NCI-H748 (cell line): ENCODE results near the gene GYS1.
A peak's percentile ranks its signal among the peaks of the same experiment; 100 is the strongest.
"Not testable (repeated sequence)": the region's sequence is repeated elsewhere in the genome, so short reads cannot be mapped to it uniquely, and the experiment has no call there.

ENCODE experiments used
- DNase-seq: peaks from one replicate; lab custom pipeline; 2025; ENCODE audit not compliant: unreplicated experiment; lab: John Stamatoyannopoulos, UW

GYS1 gene

GRCh38 chr19:48946463-48947257 is 46.4 kb downstream of the GYS1 start:
- no peak for DNase-seq

- no peak for DNase-seq
Measured at GRCh38 chr19:48945817-48946216, 47.3 kb downstream of the GYS1 start.

- no peak for DNase-seq
Measured at GRCh38 chr19:48945415-48945814, 47.7 kb downstream of the GYS1 start.

GRCh38 chr19:48943081-48943480 is 50.0 kb downstream of the GYS1 start:
- DNase-seq: no peak

GRCh38 chr19:48940902-48941301 is 52.2 kb downstream of the GYS1 start:
- no peak for DNase-seq

- no peak for DNase-seq
Measured at GRCh38 chr19:48938256-48938655, 54.9 kb downstream of the GYS1 start.

- DNase-seq: no peak
Measured at GRCh38 chr19:48935864-48936263, 57.2 kb downstream of the GYS1 start.

GRCh38 chr19:48934837-48935236 is 58.3 kb downstream of the GYS1 start:
- no peak for DNase-seq

GRCh38 chr19:48933382-48933932 is 59.7 kb downstream of the GYS1 start, which contains the start of gene DHDH:
Gene DHDH (plus strand): TSS chr19:48933699. CDS start chr19:48933722, 23 bp downstream.
- peak; percentile 99 for DNase-seq

- DNase-seq: no peak
Measured at GRCh38 chr19:48928164-48929025, 64.7 kb downstream of the GYS1 start.

GRCh38 chr19:48927692-48928091 is 65.4 kb downstream of the GYS1 start:
- not testable (repeated sequence) for DNase-seq

- no peak for DNase-seq
Measured at GRCh38 chr19:48926909-48927308, 66.2 kb downstream of the GYS1 start.

GRCh38 chr19:48925890-48926289 is 67.2 kb downstream of the GYS1 start:
- not testable (repeated sequence) for DNase-seq

GRCh38 chr19:48925240-48925843 is 67.8 kb downstream of the GYS1 start:
- DNase-seq: no peak

GRCh38 chr19:48922548-48923490 is 70.3 kb downstream of the GYS1 start:
- DNase-seq: no peak

GRCh38 chr19:48921721-48922500 is 71.2 kb downstream of the GYS1 start:
- no peak for DNase-seq

GRCh38 chr19:48920949-48921348 is 72.2 kb downstream of the GYS1 start:
- no peak for DNase-seq

GRCh38 chr19:48919271-48919670 is 73.8 kb downstream of the GYS1 start:
- DNase-seq: not testable (repeated sequence)

GRCh38 chr19:48918801-48919247 is 74.3 kb downstream of the GYS1 start:
- DNase-seq: peak; percentile 21
